Nephron (organoid): ENCODE results near the gene XCL1.
"Not testable (repeated sequence)": the region's sequence is repeated elsewhere in the genome, so short reads cannot be mapped to it uniquely, and the experiment has no call there.

Experiments used
- H3K27ac Mint-ChIP-seq, 3 experiments: 2 replicates each; pipeline ENCODE4 v1.8.0; 2020; ENCODE audit warnings: mixed read lengths in 3 of 3, mild to moderate bottlenecking in 2 of 3, moderate library complexity in 1 of 3
- H3K27me3 Mint-ChIP-seq: 2 replicates; pipeline ENCODE4 v1.8.0; 2021; ENCODE audit warnings: low read depth, mild to moderate bottlenecking, moderate library complexity, mixed read lengths
- H3K36me3 Mint-ChIP-seq: 2 replicates; pipeline ENCODE4 v1.8.0; 2020; ENCODE audit warnings: low read depth, mixed read lengths
- H3K4me1 Mint-ChIP-seq: 2 replicates; pipeline ENCODE4 v1.8.0; 2020; ENCODE audit warnings: mixed read lengths
- H3K4me3 Mint-ChIP-seq, 3 experiments: 2 replicates each; pipeline ENCODE4 v1.8.0; 2020; ENCODE audit warnings: mild to moderate bottlenecking in 3 of 3, mixed read lengths in 3 of 3, moderate library complexity in 2 of 3
- H3K9me3 Mint-ChIP-seq: 2 replicates; pipeline ENCODE4 v1.8.0; 2020; ENCODE audit warnings: mixed read lengths
- CTCF ChIP-seq, 3 experiments: fragments of 200-600 bp; sonication (generic); IDR thresholded peaks; one replicate each; pipeline ENCODE4 v1.5.0; 2021; ENCODE audit warnings: antibody characterized with exemption in 3 of 3; ENCODE audit not compliant: unreplicated experiment in 3 of 3

XCL1 gene

GRCh38 chr1:168576245-168576688 is at the start of gene XCL1:
TSS of gene XCL1 (plus strand) at chr1:168576605. CDS start at chr1:168576638, 33 bp downstream.
- H3K9me3 Mint-ChIP-seq, H3K27ac Mint-ChIP-seq, H3K4me1 Mint-ChIP-seq, H3K36me3 Mint-ChIP-seq, H3K4me3 Mint-ChIP-seq: not testable (repeated sequence)
- H3K27me3 Mint-ChIP-seq = peaks cover 21% of the 10 kb centered on the region

- H3K4me3 Mint-ChIP-seq = no peak overlapping the region
- no peaks in the 10 kb centered on the region for H3K36me3 Mint-ChIP-seq
- peaks cover 5% of the 10 kb centered on the region for H3K27me3 Mint-ChIP-seq
- H3K27ac Mint-ChIP-seq = no peak overlapping the region
- peaks cover under 1% of the 10 kb centered on the region for H3K9me3 Mint-ChIP-seq
- no peak for TF ChIP-seq CTCF (IDR thresholded peaks at IDR 0.05; ENCODE audit: unreplicated experiment in 3 of 3)
- no peaks in the 10 kb centered on the region for H3K4me1 Mint-ChIP-seq
Observed at GRCh38 chr1:168529518-168529917, 46.9 kb upstream of the XCL1 start.

GRCh38 chr1:168531615-168532345 is 44.6 kb upstream of the XCL1 start:
- Mint-ChIP-seq H3K27me3 (peaks cover 5% of the 10 kb centered on the region), H3K36me3 (no peaks in the 10 kb centered on the region), H3K4me3 (no peak overlapping the region), H3K27ac (no peak overlapping the region), H3K4me1 (no peaks in the 10 kb centered on the region), H3K9me3 (no peaks in the 10 kb centered on the region)
- TF ChIP-seq CTCF (IDR thresholded peaks at IDR 0.05; ENCODE audit: unreplicated experiment in 3 of 3) = no peak

GRCh38 chr1:168535536-168535935 is 40.9 kb upstream of the XCL1 start:
- peaks cover 5% of the 10 kb centered on the region for H3K27me3 Mint-ChIP-seq
- no peak for TF ChIP-seq CTCF (IDR thresholded peaks at IDR 0.05; ENCODE audit: unreplicated experiment in 3 of 3)
- H3K9me3 Mint-ChIP-seq = no peaks in the 10 kb centered on the region
- no peaks in the 10 kb centered on the region for H3K36me3 Mint-ChIP-seq
- H3K4me3 Mint-ChIP-seq = no peak overlapping the region
- no peaks in the 10 kb centered on the region for H3K4me1 Mint-ChIP-seq
- no peak overlapping the region for H3K27ac Mint-ChIP-seq

- not testable (repeated sequence) for H3K9me3 Mint-ChIP-seq, H3K36me3 Mint-ChIP-seq, H3K27me3 Mint-ChIP-seq, H3K4me3 Mint-ChIP-seq, H3K4me1 Mint-ChIP-seq, H3K27ac Mint-ChIP-seq
Observed at GRCh38 chr1:168540798-168541197, 35.6 kb upstream of the XCL1 start.

GRCh38 chr1:168542978-168543377 is 33.4 kb upstream of the XCL1 start:
- not testable (repeated sequence) for H3K9me3 Mint-ChIP-seq, H3K27ac Mint-ChIP-seq, H3K4me1 Mint-ChIP-seq, H3K27me3 Mint-ChIP-seq, H3K36me3 Mint-ChIP-seq, H3K4me3 Mint-ChIP-seq

- H3K27ac Mint-ChIP-seq, H3K4me3 Mint-ChIP-seq, H3K27me3 Mint-ChIP-seq, H3K4me1 Mint-ChIP-seq, H3K36me3 Mint-ChIP-seq: not testable (repeated sequence)
- H3K9me3 Mint-ChIP-seq = peaks cover 12% of the 10 kb centered on the region
Observed at GRCh38 chr1:168543840-168544498, 32.4 kb upstream of the XCL1 start, which contains the start of gene XCL2. TSS of gene XCL2 (minus strand) at chr1:168543997. CDS start at chr1:168543964, 33 bp downstream.
